Measurements from ENCODE around the gene UVSSA. TPM values are rescaled to one million over a fixed set of nuclear protein-coding genes. Genes with fewer than 3 reads are reported as not detected.

The UVSSA gene
- total and polyA plus RNA-seq, 8 donors = 9.2 to 30.9 (median 14.5) TPM

- peaks cover 0 to 58% (median 5%) of the 10 kb centered on the region in 4 donors for H3K27me3 ChIP-seq
Measured at GRCh38 chr4:1407657-1408333, 60.8 kb downstream of the UVSSA start.

GRCh38 chr4:1408418-1408817 is 61.4 kb downstream of the UVSSA start:
- Histone ChIP-seq H3K27ac (no peak overlapping the region), H3K27me3 (peaks cover 0 to 59% (median 5%) of the 10 kb centered on the region in 4 donors), H3K4me3 (no peak overlapping the region), H3K9me3 (no peaks in the 10 kb centered on the region), H3K36me3 (no peaks in the 10 kb centered on the region), H3K4me1 (no peaks in the 10 kb centered on the region)
- DNase-seq = peak in 1 of 6 donors; percentile 8
- 8 to 9% methylated on average over 17 to 22 of the region's 22 CpGs for whole genome bisulfite sequencing, 2 donors
- intact Hi-C loops (cut with DNase I) = no loop called here
- no peak for FAIRE-seq
- TF ChIP-seq, protein P1, sequence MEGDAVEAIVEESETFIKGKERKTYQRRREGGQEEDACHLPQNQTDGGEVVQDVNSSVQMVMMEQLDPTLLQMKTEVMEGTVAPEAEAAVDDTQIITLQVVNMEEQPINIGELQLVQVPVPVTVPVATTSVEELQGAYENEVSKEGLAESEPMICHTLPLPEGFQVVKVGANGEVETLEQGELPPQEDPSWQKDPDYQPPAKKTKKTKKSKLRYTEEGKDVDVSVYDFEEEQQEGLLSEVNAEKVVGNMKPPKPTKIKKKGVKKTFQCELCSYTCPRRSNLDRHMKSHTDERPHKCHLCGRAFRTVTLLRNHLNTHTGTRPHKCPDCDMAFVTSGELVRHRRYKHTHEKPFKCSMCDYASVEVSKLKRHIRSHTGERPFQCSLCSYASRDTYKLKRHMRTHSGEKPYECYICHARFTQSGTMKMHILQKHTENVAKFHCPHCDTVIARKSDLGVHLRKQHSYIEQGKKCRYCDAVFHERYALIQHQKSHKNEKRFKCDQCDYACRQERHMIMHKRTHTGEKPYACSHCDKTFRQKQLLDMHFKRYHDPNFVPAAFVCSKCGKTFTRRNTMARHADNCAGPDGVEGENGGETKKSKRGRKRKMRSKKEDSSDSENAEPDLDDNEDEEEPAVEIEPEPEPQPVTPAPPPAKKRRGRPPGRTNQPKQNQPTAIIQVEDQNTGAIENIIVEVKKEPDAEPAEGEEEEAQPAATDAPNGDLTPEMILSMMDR (IDR thresholded peaks at IDR 0.05) = no peak
- no peak for ATAC-seq

More at GRCh38 chr4:1407657-1408333, 60.8 kb downstream of the UVSSA start:
- Histone ChIP-seq H3K4me3 (no peak overlapping the region), H3K4me1 (no peaks in the 10 kb centered on the region), H3K9me3 (no peaks in the 10 kb centered on the region), H3K27ac (no peak overlapping the region), H3K36me3 (no peaks in the 10 kb centered on the region)
- TF ChIP-seq, protein P1 (IDR thresholded peaks at IDR 0.05) = no peak
- 2 to 7% methylated on average over 51 to 53 of the region's 53 CpGs for WGBS, 2 donors
- DNase-seq (peak in 1 of 6 donors; percentile 3), FAIRE-seq (no peak), ATAC-seq (no peak)
- intact Hi-C loops (cut with DNase I) = no loop called here

GRCh38 chr4:1409079-1409478 is 62.1 kb downstream of the UVSSA start:
- H3K36me3 ChIP-seq = no peaks in the 10 kb centered on the region
- H3K4me1 ChIP-seq = no peaks in the 10 kb centered on the region
- peaks cover 0 to 62% (median 8%) of the 10 kb centered on the region in 4 donors for H3K27me3 ChIP-seq
- 20 to 24% methylated on average over 12 to 14 of the region's 14 CpGs for WGBS, 2 donors
- FAIRE-seq (no peak), ATAC-seq (no peak), DNase-seq (peak in 1 of 6 donors; percentile 4)
- TF ChIP-seq, protein P1 (IDR thresholded peaks at IDR 0.05) = no peak
- no peaks in the 10 kb centered on the region for H3K9me3 ChIP-seq
- intact Hi-C loops (cut with DNase I) = no loop called here
- H3K27ac ChIP-seq = no peak overlapping the region
- H3K4me3 ChIP-seq = no peak overlapping the region

DNA sequence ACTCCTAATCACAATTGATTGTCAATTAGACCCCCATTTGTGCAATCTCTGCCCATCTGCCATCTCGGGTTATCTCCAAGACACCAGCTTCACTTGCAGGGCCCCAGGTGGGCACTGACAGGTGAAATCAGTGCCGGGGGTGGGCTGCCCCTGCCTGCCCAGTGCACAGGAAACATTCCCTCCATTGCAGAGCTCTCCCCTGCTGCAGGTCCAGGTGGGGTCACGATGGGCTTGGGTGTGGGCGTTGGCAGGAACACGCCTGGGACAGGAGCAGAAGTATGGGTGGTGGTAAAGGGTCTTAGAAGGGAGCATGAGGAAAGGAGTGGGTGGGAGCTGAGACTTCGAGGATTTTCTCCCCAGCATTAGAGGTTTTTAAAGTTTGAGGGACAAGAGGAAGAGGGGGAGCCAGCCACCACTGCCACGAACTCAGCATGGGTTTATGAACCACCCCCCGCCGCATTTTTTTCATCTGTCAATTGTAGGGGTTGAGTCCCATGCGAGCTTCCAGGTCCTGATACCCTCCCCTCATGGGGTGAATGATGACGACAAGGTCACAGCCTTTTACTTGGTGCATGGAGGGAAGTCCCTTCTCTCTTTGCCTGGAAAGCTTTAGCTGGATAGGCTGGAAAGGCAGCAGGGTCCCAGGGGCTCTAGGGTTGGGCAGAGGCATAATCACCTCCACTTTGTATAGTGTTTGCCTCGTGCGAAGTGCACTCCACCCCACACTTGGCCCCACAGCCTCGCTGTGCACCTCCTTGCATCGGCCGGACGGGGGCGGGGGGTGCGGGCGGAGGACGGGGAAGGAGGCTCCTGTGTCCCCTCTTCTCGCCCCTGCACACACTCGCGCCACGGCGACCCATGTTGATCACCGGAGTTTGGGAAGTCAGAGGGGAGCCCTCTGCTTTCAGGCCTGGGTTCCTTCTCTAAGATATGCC is 62.8 kb downstream of the UVSSA start:
- WGBS, 2 donors = 37 to 38% methylated on average over 27 of the region's 27 CpGs
- ATAC-seq (no peak), DNase-seq (no peak), FAIRE-seq (no peak)
- Histone ChIP-seq H3K9me3 (no peaks in the 10 kb centered on the region), H3K4me3 (no peak overlapping the region), H3K36me3 (no peaks in the 10 kb centered on the region), H3K27ac (no peak overlapping the region), H3K4me1 (no peaks in the 10 kb centered on the region), H3K27me3 (peaks cover 0 to 55% (median 6%) of the 10 kb centered on the region in 4 donors)
- intact Hi-C loops (cut with DNase I) = no loop called here
- TF ChIP-seq, protein P1 (IDR thresholded peaks at IDR 0.05) = no peak

Measured in pancreas (tissue), 10 donors.